SK-N-SH treated with all-trans-retinoic acid at 6 μM for 48 hours (cell line): Measurements from ENCODE around the gene SLC38A10.

ENCODE experiments used
- ATAC-seq: fragments of 200-7000 bp; cut with Tn5 transposase; 3 replicates; pipeline ENCODE4 v1.9.1; 2020; ENCODE audit warnings: mild to moderate bottlenecking, moderate library complexity
- ARNTL ChIP-seq: fragments of 450-650 bp; formaldehyde crosslinking; IDR thresholded peaks from 2 replicates; pipeline ENCODE4 v1.5.0; 2020; ENCODE audit warnings: low read depth, mild to moderate bottlenecking, moderate library complexity, borderline replicate concordance
- BACH2 ChIP-seq: fragments of 250-450 bp; sonication (Bioruptor Pico); IDR thresholded peaks from 2 replicates; pipeline ENCODE4 v1.9.0; 2021; ENCODE audit warnings: mild to moderate bottlenecking, borderline replicate concordance
- CSDC2 ChIP-seq: fragments of 250-450 bp; sonication (Bioruptor Pico); IDR thresholded peaks from 2 replicates; pipeline ENCODE4 v1.5.0; 2020; ENCODE audit warnings: mild to moderate bottlenecking, moderate library complexity
- CSRNP3 ChIP-seq: fragments of 250-450 bp; sonication (Bioruptor Pico); IDR thresholded peaks from 2 replicates; pipeline ENCODE4 v1.5.1; 2021; ENCODE audit warnings: mild to moderate bottlenecking, moderate library complexity
- ESRRG ChIP-seq: fragments of 250-450 bp; sonication (Bioruptor Pico); IDR thresholded peaks from 2 replicates; pipeline ENCODE4 v1.6.1; 2021; ENCODE audit warnings: mild to moderate bottlenecking
- GLIS3 ChIP-seq: fragments of 250-450 bp; sonication (Bioruptor Pico); IDR thresholded peaks from 2 replicates; pipeline ENCODE4 v1.5.0; 2020; ENCODE audit warnings: mild to moderate bottlenecking, moderate library complexity
- ISL1 ChIP-seq: fragments of 250-450 bp; sonication (Bioruptor Pico); IDR thresholded peaks from 2 replicates; pipeline ENCODE4 v2.1.2; 2022; ENCODE audit warnings: mild to moderate bottlenecking, moderate library complexity
- OSR1 ChIP-seq: fragments of 250-450 bp; sonication (Bioruptor Pico); IDR thresholded peaks from 2 replicates; pipeline ENCODE4 v1.8.0; 2022; ENCODE audit warnings: moderate library complexity, mild to moderate bottlenecking, inconsistent platforms
- PPARA ChIP-seq: fragments of 250-450 bp; sonication (Bioruptor Pico); IDR thresholded peaks from 2 replicates; pipeline ENCODE4 v1.5.0; 2020; ENCODE audit warnings: mild to moderate bottlenecking, borderline replicate concordance
- RARB ChIP-seq: fragments of 250-450 bp; sonication (Bioruptor Pico); IDR thresholded peaks from 2 replicates; pipeline ENCODE4 v1.8.0; 2021; ENCODE audit warnings: mild to moderate bottlenecking, moderate library complexity
- SNAI2 ChIP-seq: fragments of 250-450 bp; sonication (Bioruptor Pico); IDR thresholded peaks from 2 replicates; pipeline ENCODE4 v1.5.0; 2020; ENCODE audit warnings: mild to moderate bottlenecking, moderate library complexity
- TCF4 ChIP-seq: fragments of 250-450 bp; sonication (Bioruptor Pico); IDR thresholded peaks from 2 replicates; pipeline ENCODE4 v1.8.0; 2021; ENCODE audit warnings: mild to moderate bottlenecking, moderate library complexity, borderline replicate concordance
- TOX ChIP-seq: fragments of 250-450 bp; sonication (Bioruptor Pico); IDR thresholded peaks from 2 replicates; pipeline ENCODE4 v1.8.0; 2021; ENCODE audit warnings: mild to moderate bottlenecking, moderate library complexity, borderline replicate concordance
- ZC3H10 ChIP-seq: fragments of 250-450 bp; sonication (Bioruptor Pico); IDR thresholded peaks from 2 replicates; pipeline ENCODE4 v1.5.1; 2021; ENCODE audit warnings: mild to moderate bottlenecking, moderate library complexity
- ZFP3 ChIP-seq: fragments of 250-450 bp; sonication (Bioruptor Pico); IDR thresholded peaks from 2 replicates; pipeline ENCODE4 v1.5.0; 2020; ENCODE audit warnings: mild to moderate bottlenecking, moderate library complexity
- ZFP30 ChIP-seq: fragments of 450-650 bp; formaldehyde crosslinking; IDR thresholded peaks from 2 replicates; pipeline ENCODE4 v1.5.0; 2022; ENCODE audit warnings: mild to moderate bottlenecking, moderate library complexity
- ZNF565 ChIP-seq: fragments of 450-650 bp; formaldehyde crosslinking; conservative IDR thresholded peaks from 2 replicates; pipeline ENCODE4 v1.5.0; 2020; ENCODE audit warnings: low read depth, mild to moderate bottlenecking, moderate library complexity
- ZNF70 ChIP-seq: fragments of 450-650 bp; formaldehyde crosslinking; IDR thresholded peaks from 2 replicates; pipeline ENCODE4 v1.5.0; 2020; ENCODE audit warnings: mild to moderate bottlenecking, moderate library complexity
- ZNF8 ChIP-seq: fragments of 450-650 bp; formaldehyde crosslinking; IDR thresholded peaks from 2 replicates; pipeline ENCODE4 v1.5.0; 2020; ENCODE audit warnings: mild to moderate bottlenecking, moderate library complexity
- TF ChIP-seq, protein P1 (sequence below): fragments of 250-450 bp; sonication (Bioruptor Pico); IDR thresholded peaks from 2 replicates; pipeline ENCODE4 v1.5.0; 2020; ENCODE audit warnings: mild to moderate bottlenecking, moderate library complexity
- TF ChIP-seq, protein P2 (sequence below): fragments of 250-450 bp; sonication (Bioruptor Pico); IDR thresholded peaks from 2 replicates; pipeline ENCODE4 v1.5.1; 2020; ENCODE audit warnings: low read depth, mild to moderate bottlenecking, moderate library complexity
- TF ChIP-seq, protein P3 (sequence below): fragments of 250-450 bp; sonication (Bioruptor Pico); IDR thresholded peaks from 2 replicates; pipeline ENCODE4 v1.8.0; 2020; ENCODE audit warnings: mild to moderate bottlenecking, moderate library complexity, borderline replicate concordance
- TF ChIP-seq, protein P4 (sequence below): fragments of 250-450 bp; sonication (Bioruptor Pico); IDR thresholded peaks from 2 replicates; pipeline ENCODE4 v1.8.0; 2021; ENCODE audit warnings: low read depth, mild to moderate bottlenecking, moderate library complexity, borderline replicate concordance

The SLC38A10 gene

GRCh38 chr17:81200695-81201580 lies 94.2 kb downstream of the SLC38A10 start (continued):
- TF ChIP-seq GLIS3 (CRISPR knock-in tag): no peak

DNA sequence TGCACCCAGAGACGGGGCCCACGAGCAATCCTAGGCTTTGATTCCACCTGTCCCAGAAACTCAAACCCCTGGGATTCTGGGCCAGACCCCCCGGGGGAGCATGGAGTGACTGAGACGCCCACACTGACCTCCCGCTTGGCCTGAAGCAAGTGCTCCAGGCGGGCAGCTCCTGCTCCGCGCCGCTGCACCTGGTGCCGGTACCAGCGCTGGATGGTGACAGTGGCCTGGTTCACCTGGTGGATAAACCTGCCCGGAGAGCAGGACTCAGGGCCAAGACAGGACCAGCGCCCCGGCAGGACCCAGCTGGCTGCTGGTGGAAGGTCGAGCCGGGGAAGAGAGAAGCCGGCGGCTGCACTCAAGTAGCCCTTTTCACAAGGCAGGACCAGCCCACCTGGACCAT lies 94.9 kb downstream of the SLC38A10 start:
- no peak for TF ChIP-seq ISL1 (CRISPR knock-in tag)
- no peak for TF ChIP-seq TCF4 (CRISPR knock-in tag)
- TF ChIP-seq, protein P1, sequence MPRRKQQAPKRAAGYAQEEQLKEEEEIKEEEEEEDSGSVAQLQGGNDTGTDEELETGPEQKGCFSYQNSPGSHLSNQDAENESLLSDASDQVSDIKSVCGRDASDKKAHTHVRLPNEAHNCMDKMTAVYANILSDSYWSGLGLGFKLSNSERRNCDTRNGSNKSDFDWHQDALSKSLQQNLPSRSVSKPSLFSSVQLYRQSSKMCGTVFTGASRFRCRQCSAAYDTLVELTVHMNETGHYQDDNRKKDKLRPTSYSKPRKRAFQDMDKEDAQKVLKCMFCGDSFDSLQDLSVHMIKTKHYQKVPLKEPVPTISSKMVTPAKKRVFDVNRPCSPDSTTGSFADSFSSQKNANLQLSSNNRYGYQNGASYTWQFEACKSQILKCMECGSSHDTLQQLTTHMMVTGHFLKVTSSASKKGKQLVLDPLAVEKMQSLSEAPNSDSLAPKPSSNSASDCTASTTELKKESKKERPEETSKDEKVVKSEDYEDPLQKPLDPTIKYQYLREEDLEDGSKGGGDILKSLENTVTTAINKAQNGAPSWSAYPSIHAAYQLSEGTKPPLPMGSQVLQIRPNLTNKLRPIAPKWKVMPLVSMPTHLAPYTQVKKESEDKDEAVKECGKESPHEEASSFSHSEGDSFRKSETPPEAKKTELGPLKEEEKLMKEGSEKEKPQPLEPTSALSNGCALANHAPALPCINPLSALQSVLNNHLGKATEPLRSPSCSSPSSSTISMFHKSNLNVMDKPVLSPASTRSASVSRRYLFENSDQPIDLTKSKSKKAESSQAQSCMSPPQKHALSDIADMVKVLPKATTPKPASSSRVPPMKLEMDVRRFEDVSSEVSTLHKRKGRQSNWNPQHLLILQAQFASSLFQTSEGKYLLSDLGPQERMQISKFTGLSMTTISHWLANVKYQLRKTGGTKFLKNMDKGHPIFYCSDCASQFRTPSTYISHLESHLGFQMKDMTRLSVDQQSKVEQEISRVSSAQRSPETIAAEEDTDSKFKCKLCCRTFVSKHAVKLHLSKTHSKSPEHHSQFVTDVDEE (CRISPR knock-in tag): no peak
- no peak for TF ChIP-seq ESRRG (CRISPR knock-in tag)
- TF ChIP-seq GLIS3 (CRISPR knock-in tag): no peak
- TF ChIP-seq OSR1 (CRISPR knock-in tag): no peak
- no peak for TF ChIP-seq ZC3H10 (CRISPR knock-in tag)
- TF ChIP-seq, protein P2, sequence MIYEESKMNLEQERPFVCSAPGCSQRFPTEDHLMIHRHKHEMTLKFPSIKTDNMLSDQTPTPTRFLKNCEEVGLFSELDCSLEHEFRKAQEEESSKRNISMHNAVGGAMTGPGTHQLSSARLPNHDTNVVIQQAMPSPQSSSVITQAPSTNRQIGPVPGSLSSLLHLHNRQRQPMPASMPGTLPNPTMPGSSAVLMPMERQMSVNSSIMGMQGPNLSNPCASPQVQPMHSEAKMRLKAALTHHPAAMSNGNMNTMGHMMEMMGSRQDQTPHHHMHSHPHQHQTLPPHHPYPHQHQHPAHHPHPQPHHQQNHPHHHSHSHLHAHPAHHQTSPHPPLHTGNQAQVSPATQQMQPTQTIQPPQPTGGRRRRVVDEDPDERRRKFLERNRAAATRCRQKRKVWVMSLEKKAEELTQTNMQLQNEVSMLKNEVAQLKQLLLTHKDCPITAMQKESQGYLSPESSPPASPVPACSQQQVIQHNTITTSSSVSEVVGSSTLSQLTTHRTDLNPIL (CRISPR knock-in tag): no peak
- no peak for TF ChIP-seq SNAI2
- TF ChIP-seq, protein P3, sequence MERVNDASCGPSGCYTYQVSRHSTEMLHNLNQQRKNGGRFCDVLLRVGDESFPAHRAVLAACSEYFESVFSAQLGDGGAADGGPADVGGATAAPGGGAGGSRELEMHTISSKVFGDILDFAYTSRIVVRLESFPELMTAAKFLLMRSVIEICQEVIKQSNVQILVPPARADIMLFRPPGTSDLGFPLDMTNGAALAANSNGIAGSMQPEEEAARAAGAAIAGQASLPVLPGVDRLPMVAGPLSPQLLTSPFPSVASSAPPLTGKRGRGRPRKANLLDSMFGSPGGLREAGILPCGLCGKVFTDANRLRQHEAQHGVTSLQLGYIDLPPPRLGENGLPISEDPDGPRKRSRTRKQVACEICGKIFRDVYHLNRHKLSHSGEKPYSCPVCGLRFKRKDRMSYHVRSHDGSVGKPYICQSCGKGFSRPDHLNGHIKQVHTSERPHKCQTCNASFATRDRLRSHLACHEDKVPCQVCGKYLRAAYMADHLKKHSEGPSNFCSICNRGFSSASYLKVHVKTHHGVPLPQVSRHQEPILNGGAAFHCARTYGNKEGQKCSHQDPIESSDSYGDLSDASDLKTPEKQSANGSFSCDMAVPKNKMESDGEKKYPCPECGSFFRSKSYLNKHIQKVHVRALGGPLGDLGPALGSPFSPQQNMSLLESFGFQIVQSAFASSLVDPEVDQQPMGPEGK: no peak
- TF ChIP-seq ZFP3: no peak
- no peak for TF ChIP-seq ARNTL (CRISPR knock-in tag)
- no peak for TF ChIP-seq BACH2 (CRISPR knock-in tag)
- no peak for TF ChIP-seq RARB
- TF ChIP-seq TOX (CRISPR knock-in tag): no peak
- no peak for TF ChIP-seq ZNF70 (CRISPR knock-in tag)
- no peak for TF ChIP-seq PPARA
- TF ChIP-seq CSDC2 (CRISPR knock-in tag): no peak
- TF ChIP-seq, protein P4, sequence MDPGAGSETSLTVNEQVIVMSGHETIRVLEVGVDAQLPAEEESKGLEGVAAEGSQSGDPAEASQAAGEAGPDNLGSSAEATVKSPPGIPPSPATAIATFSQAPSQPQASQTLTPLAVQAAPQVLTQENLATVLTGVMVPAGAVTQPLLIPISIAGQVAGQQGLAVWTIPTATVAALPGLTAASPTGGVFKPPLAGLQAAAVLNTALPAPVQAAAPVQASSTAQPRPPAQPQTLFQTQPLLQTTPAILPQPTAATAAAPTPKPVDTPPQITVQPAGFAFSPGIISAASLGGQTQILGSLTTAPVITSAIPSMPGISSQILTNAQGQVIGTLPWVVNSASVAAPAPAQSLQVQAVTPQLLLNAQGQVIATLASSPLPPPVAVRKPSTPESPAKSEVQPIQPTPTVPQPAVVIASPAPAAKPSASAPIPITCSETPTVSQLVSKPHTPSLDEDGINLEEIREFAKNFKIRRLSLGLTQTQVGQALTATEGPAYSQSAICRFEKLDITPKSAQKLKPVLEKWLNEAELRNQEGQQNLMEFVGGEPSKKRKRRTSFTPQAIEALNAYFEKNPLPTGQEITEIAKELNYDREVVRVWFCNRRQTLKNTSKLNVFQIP: no peak
- no peak for TF ChIP-seq ZFP30 (CRISPR knock-in tag)
- ATAC-seq: no peak

- no peak for ATAC-seq
- TF ChIP-seq ZNF8: no peak
- TF ChIP-seq PPARA: no peak
- no peak for TF ChIP-seq CSDC2 (CRISPR knock-in tag)
- TF ChIP-seq, protein P2 (CRISPR knock-in tag): no peak
- no peak for TF ChIP-seq SNAI2
- no peak for TF ChIP-seq BACH2 (CRISPR knock-in tag)
- no peak for TF ChIP-seq CSRNP3 (CRISPR knock-in tag)
- TF ChIP-seq ZNF565 (CRISPR knock-in tag): no peak
- TF ChIP-seq TOX (CRISPR knock-in tag): no peak
- TF ChIP-seq, protein P1 (CRISPR knock-in tag): no peak
- TF ChIP-seq, protein P4: no peak
Observed at GRCh38 chr17:81199482-81199830, 95.7 kb downstream of the SLC38A10 start.
